Measurements from ENCODE around the gene PEBP1. TPM values are rescaled to one million over a fixed set of nuclear protein-coding genes. Genes with fewer than 3 reads are reported as not detected.

Gene PEBP1
- total RNA-seq, 4 donors from 2014 or later, result 294 to 370 (median 337) TPM

DNA sequence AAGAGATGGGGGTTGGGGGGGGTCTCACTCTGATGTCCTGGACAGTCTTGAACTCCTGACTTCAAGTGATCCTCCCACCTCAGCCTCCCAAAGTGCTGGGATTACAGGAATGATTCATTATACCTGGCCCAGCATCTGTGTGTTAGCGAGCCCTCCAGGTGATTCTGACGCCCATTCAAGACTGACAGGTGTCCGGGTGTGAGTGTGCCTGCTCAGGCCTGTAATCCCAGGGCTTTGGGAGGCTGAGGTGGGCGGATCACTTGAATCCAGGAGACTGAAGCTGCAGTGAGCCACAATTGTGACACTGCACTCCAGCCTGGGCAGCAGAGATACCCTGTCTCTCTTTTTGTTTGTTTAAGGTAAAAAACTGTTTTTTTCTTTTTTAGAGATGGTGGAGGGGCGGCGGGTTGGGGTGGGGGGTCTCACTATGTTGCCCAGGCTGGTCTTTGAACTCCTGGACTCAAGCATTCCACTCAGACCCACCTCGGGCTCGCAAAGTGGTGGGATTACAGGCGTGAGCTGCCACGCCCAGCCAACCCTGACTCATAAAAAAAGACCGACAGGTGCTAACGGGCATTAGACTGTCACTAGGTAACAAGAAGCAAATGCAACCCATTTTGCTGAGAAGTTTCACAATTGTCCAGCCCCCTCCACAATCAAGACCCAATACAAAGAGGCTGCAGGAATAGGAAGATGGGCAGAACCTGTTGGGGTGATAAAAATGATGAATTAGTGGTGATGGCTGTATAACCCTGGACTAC, 36.8 kb upstream of the PEBP1 start:
- no peak for ATAC-seq
- H3K27me3 ChIP-seq, result no peaks in the 10 kb centered on the region
- no peaks in the 10 kb centered on the region for H3K9me3 ChIP-seq
- WGBS, 2 donors (ENCODE audit: low coverage in 1 of 2), result 86 to 92% methylated on average over 6 to 8 of the region's 12 CpGs
- H3K4me3 ChIP-seq, result no peak overlapping the region
- H3K4me1 ChIP-seq, result peaks cover 0 to 10% (median 0%) of the 10 kb centered on the region in 3 donors
- no peak overlapping the region for H3K27ac ChIP-seq
- peaks cover 0 to 9% of the 10 kb centered on the region in 2 donors for H3K36me3 ChIP-seq
- TF ChIP-seq POLR2A (IDR thresholded peaks at IDR 0.05), result no peak
- no peak for TF ChIP-seq POLR2AphosphoS5 (IDR thresholded peaks at IDR 0.05)
- no peak for TF ChIP-seq EP300 (IDR thresholded peaks at IDR 0.05)
- TF ChIP-seq, protein P1, sequence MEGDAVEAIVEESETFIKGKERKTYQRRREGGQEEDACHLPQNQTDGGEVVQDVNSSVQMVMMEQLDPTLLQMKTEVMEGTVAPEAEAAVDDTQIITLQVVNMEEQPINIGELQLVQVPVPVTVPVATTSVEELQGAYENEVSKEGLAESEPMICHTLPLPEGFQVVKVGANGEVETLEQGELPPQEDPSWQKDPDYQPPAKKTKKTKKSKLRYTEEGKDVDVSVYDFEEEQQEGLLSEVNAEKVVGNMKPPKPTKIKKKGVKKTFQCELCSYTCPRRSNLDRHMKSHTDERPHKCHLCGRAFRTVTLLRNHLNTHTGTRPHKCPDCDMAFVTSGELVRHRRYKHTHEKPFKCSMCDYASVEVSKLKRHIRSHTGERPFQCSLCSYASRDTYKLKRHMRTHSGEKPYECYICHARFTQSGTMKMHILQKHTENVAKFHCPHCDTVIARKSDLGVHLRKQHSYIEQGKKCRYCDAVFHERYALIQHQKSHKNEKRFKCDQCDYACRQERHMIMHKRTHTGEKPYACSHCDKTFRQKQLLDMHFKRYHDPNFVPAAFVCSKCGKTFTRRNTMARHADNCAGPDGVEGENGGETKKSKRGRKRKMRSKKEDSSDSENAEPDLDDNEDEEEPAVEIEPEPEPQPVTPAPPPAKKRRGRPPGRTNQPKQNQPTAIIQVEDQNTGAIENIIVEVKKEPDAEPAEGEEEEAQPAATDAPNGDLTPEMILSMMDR (IDR thresholded peaks at IDR 0.05), result no peak

- H3K27me3 ChIP-seq, result no peaks in the 10 kb centered on the region
- peaks cover 0 to 18% (median 0%) of the 10 kb centered on the region in 3 donors for H3K4me1 ChIP-seq
- no peak overlapping the region for H3K27ac ChIP-seq
- H3K36me3 ChIP-seq, result no peaks in the 10 kb centered on the region
- no peak overlapping the region for H3K4me3 ChIP-seq
- ATAC-seq, result no peak
- 78 to 82% methylated on average over 1 to 3 of the region's 3 CpGs for WGBS, 2 donors (ENCODE audit: low coverage in 1 of 2)
- TF ChIP-seq POLR2A (IDR thresholded peaks at IDR 0.05) (no peak), POLR2AphosphoS5 (IDR thresholded peaks at IDR 0.05) (no peak), EP300 (IDR thresholded peaks at IDR 0.05) (no peak)
- TF ChIP-seq, protein P1 (IDR thresholded peaks at IDR 0.05), result no peak
- H3K9me3 ChIP-seq, result no peaks in the 10 kb centered on the region
Observed at GRCh38 chr12:118101051-118101450, 34.9 kb upstream of the PEBP1 start.

DNA sequence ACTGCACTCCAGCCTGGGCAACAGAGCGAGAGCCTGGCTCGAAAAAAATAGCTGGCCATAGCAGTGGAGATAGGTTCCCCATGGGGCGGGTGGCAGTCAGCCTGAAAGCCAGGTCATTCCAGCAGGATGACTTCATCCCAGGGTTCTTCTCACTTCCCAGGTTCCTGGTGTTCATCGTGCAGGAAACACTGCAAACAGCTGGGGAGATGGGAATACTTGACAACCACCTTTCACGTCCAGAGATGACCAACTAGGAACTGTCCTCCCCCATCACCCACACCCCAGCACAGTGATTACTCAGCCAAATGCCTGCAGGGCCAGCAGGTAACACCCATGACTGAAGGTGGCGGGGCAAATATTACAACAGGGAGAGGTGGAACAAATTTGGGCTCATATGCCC, 33.9 kb upstream of the PEBP1 start:
- no peak for ATAC-seq
- Histone ChIP-seq H3K27ac (no peak overlapping the region), H3K4me1 (peaks cover 0 to 18% (median 0%) of the 10 kb centered on the region in 3 donors), H3K9me3 (no peaks in the 10 kb centered on the region), H3K4me3 (no peak overlapping the region), H3K36me3 (no peaks in the 10 kb centered on the region), H3K27me3 (no peaks in the 10 kb centered on the region)
- WGBS, 2 donors (ENCODE audit: low coverage in 1 of 2), result 85% methylated on average over 6 of the region's 6 CpGs; no CpG with 5 or more reads in 1 of the 2 donors
- no peak for TF ChIP-seq EP300 (IDR thresholded peaks at IDR 0.05)
- TF ChIP-seq, protein P1 (IDR thresholded peaks at IDR 0.05), result no peak
- TF ChIP-seq POLR2A (IDR thresholded peaks at IDR 0.05), result no peak
- TF ChIP-seq POLR2AphosphoS5 (IDR thresholded peaks at IDR 0.05), result no peak

DNA sequence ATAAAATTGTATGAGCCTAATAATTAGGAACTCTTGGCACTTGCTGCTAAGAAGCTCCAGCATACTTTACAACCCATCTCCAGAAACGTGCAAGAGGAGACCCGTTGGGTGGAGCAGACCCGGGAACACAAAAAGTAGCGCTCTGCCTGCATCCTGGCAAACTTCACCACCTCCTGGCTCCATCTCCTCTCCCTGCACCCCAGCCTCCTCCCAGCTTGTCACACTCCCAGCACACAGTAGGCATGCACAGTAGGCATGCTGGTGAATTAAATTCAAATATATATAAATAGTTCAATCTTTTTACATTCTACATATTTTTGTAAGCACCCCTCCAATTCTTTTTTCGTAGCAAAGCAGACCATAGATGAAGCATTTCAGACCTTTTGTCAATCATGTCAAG, 33.3 kb upstream of the PEBP1 start:
- peaks cover 0 to 18% (median 0%) of the 10 kb centered on the region in 3 donors for H3K4me1 ChIP-seq
- H3K27ac ChIP-seq, result peak overlapping the region in 1 of 4 donors; percentile 85
- no peak for ATAC-seq
- H3K27me3 ChIP-seq, result no peaks in the 10 kb centered on the region
- 46 to 66% methylated on average over 3 to 5 of the region's 5 CpGs for WGBS, 2 donors (ENCODE audit: low coverage in 1 of 2)
- peak overlapping the region in 1 of 2 donors; percentile 64 for H3K4me3 ChIP-seq
- no peaks in the 10 kb centered on the region for H3K36me3 ChIP-seq
- no peaks in the 10 kb centered on the region for H3K9me3 ChIP-seq
- TF ChIP-seq POLR2A (IDR thresholded peaks at IDR 0.05) (no peak), EP300 (IDR thresholded peaks at IDR 0.05) (no peak), POLR2AphosphoS5 (IDR thresholded peaks at IDR 0.05) (no peak)
- TF ChIP-seq, protein P1 (IDR thresholded peaks at IDR 0.05), result no peak

- Histone ChIP-seq H3K27ac (peak overlapping the region; percentile 20 to 85 (median 77)), H3K9me3 (no peaks in the 10 kb centered on the region), H3K36me3 (no peaks in the 10 kb centered on the region), H3K4me3 (peak overlapping the region; percentile 61 to 64), H3K4me1 (peaks cover 0 to 18% (median 0%) of the 10 kb centered on the region in 3 donors), H3K27me3 (no peaks in the 10 kb centered on the region)
- 0% methylated on average over 4 to 11 of the region's 32 CpGs for WGBS, 2 donors (ENCODE audit: low coverage in 1 of 2)
- no peak for TF ChIP-seq POLR2A (IDR thresholded peaks at IDR 0.05)
- TF ChIP-seq POLR2AphosphoS5 (IDR thresholded peaks at IDR 0.05), result no peak
- no peak for TF ChIP-seq EP300 (IDR thresholded peaks at IDR 0.05)
- TF ChIP-seq, protein P1 (IDR thresholded peaks at IDR 0.05), result no peak
- no peak for ATAC-seq
Observed at GRCh38 chr12:118103201-118103600, 32.7 kb upstream of the PEBP1 start.

Data from gastroesophageal sphincter (tissue), 4 donors.